ENCODE measurements around the gene CFAP46. TPM values are rescaled to one million over a fixed set of nuclear protein-coding genes. Genes with fewer than 3 reads are reported as not detected.

Gene CFAP46
- total RNA-seq, 1 donor from 2014 or later: 1.6 TPM

DNA sequence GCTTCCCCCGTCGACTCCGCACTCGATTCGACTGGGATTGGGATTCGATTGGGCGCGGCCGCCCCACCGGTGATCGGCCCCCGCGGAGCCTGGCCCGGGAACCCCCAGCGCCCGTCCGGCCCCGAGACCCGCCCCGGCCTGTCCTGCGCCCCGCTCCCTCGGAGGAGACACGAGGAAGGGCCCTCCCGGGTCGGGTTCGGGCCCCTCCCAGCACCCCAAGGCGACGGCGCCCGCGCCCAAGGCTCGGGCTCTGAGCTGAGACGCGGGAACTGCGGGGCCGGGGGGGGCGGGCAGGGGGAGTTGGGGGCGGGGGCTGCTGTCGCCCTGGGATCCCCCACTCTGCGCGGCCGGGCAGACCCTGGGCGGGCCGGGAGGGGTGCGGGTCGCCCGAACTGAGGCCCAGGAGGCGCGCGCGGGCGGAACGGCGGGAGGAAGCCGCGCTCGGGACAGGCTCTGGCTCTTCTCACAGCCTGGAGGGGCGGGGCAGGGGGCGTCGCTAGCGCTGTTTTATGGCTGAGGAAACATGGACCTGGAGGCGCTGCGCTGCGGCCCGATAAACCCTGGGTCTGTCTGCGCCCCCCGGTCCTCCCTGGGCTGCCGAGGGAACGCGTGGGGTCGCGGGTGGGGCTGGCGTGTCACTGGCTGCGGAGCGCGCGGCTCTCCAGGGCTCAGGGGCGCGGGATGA, 154.7 kb downstream of the CFAP46 start:
- Histone ChIP-seq H4K20me1 (ENCODE audit: low read depth) (peaks cover 77% of the 10 kb centered on the region), H3K27ac (no peak overlapping the region), H3F3A (ENCODE audit: low read depth) (peaks cover 20% of the 10 kb centered on the region), H3K9ac (no peak overlapping the region), H3K4me1 (peaks cover 29% of the 10 kb centered on the region), H3K79me2 (ENCODE audit: low read depth) (no peaks in the 10 kb centered on the region), H3K4me2 (peak overlapping the region; percentile 77), H3K9me3 (ENCODE audit: low read depth) (no peaks in the 10 kb centered on the region), H3K27me3 (peaks cover 91% of the 10 kb centered on the region), H2AFZ (replicated peaks) (no peak overlapping the region), H3K4me3 (peak overlapping the region; percentile 32), H3K36me3 (no peaks in the 10 kb centered on the region)
- DNase-seq (ENCODE audit: low spot score): peak; percentile 86
- H3K27me3 Mint-ChIP-seq (ENCODE audit: insufficient read depth, low read depth): peaks cover 36% of the 10 kb centered on the region
- no peak overlapping the region for H3K27ac Mint-ChIP-seq
- H3K4me3 Mint-ChIP-seq: no peak overlapping the region
- no peak for TF ChIP-seq EZH2phosphoT487 (IDR thresholded peaks at IDR 0.05)
- no peak for TF ChIP-seq EZH2 (IDR thresholded peaks at IDR 0.05)
- peaks cover 11% of the 10 kb centered on the region for H3K4me1 Mint-ChIP-seq
- H3K9me3 Mint-ChIP-seq: no peaks in the 10 kb centered on the region
- peaks cover 2% of the 10 kb centered on the region for H3K36me3 Mint-ChIP-seq

DNA sequence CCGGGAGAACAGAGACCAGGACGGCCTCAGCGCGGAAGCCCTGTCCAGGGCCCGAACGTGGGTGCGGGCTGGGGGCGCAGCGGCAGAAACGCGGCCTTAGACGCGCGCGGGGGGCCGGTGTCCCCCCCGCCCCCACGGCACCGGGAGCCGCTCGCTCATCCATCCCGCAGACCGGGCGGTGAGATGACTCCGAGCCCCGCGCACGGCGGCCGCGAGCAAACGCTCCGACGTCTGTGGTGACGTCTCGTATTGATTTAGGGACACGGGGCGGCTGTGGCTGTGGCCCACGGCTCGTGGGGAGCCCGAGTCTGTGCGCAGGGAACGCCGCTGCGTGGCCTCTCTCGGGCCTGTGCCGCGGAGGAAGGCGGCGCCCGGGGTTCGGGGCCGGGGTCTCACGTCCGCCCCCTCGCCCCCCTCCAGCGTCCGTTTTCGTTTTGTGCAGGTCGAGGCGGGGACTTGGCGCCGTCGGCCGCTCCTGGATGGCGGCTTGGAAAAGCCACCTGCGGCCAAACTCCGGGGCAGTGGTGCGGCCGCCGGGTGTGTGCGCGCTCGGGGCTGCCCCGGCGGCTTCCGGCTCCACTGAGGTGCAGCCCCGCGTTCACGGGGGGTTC, 155.4 kb downstream of the CFAP46 start:
- peaks cover 83% of the 10 kb centered on the region for H4K20me1 ChIP-seq (ENCODE audit: low read depth)
- H3K4me2 ChIP-seq: peak overlapping the region; percentile 77
- H3K9ac ChIP-seq: no peak overlapping the region
- H3F3A ChIP-seq (ENCODE audit: low read depth): peaks cover 21% of the 10 kb centered on the region
- H3K36me3 ChIP-seq: no peaks in the 10 kb centered on the region
- H3K9me3 Mint-ChIP-seq: no peaks in the 10 kb centered on the region
- H3K27ac Mint-ChIP-seq: no peak overlapping the region
- peak; percentile 69 for DNase-seq (ENCODE audit: low spot score)
- no peak overlapping the region for H2AFZ ChIP-seq (replicated peaks)
- peaks cover 38% of the 10 kb centered on the region for H3K27me3 Mint-ChIP-seq (ENCODE audit: insufficient read depth, low read depth)
- peak overlapping the region; percentile 32 for H3K4me3 ChIP-seq
- H3K79me2 ChIP-seq (ENCODE audit: low read depth): no peaks in the 10 kb centered on the region
- peaks cover 11% of the 10 kb centered on the region for H3K4me1 Mint-ChIP-seq
- peaks cover 97% of the 10 kb centered on the region for H3K27me3 ChIP-seq
- no peak overlapping the region for H3K4me3 Mint-ChIP-seq
- H3K27ac ChIP-seq: no peak overlapping the region
- peak; percentile 100 for TF ChIP-seq EZH2 (IDR thresholded peaks at IDR 0.05)
- peak; percentile 99 for TF ChIP-seq EZH2phosphoT487 (IDR thresholded peaks at IDR 0.05)
- TF ChIP-seq, protein P1, sequence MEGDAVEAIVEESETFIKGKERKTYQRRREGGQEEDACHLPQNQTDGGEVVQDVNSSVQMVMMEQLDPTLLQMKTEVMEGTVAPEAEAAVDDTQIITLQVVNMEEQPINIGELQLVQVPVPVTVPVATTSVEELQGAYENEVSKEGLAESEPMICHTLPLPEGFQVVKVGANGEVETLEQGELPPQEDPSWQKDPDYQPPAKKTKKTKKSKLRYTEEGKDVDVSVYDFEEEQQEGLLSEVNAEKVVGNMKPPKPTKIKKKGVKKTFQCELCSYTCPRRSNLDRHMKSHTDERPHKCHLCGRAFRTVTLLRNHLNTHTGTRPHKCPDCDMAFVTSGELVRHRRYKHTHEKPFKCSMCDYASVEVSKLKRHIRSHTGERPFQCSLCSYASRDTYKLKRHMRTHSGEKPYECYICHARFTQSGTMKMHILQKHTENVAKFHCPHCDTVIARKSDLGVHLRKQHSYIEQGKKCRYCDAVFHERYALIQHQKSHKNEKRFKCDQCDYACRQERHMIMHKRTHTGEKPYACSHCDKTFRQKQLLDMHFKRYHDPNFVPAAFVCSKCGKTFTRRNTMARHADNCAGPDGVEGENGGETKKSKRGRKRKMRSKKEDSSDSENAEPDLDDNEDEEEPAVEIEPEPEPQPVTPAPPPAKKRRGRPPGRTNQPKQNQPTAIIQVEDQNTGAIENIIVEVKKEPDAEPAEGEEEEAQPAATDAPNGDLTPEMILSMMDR (IDR thresholded peaks at IDR 0.05): no peak
- H3K9me3 ChIP-seq (ENCODE audit: low read depth): no peaks in the 10 kb centered on the region
- H3K4me1 ChIP-seq: peaks cover 29% of the 10 kb centered on the region
- peaks cover 4% of the 10 kb centered on the region for H3K36me3 Mint-ChIP-seq

DNA sequence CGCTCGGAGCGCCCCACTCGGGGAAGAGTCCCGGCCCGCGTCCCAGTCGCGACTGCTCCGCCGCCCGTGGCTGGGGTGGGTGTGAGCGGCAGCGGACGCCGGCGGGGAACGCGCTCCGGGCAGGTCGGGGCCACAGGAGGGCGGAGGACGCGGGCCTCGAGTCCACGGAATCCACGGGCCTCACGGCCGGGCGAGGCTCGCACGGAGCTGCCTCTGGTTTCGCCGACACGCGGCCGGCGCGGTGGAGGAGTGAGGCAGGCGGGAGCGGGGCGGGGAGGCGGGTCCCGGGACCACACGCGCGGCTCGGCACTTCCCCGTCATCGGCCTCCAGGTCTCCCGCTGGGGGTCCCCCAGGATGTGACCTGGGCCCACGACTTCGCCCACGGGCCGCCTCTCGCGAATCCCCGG, 155.9 kb downstream of the CFAP46 start:
- Mint-ChIP-seq H3K4me3 (peak overlapping the region; percentile 60), H3K9me3 (no peaks in the 10 kb centered on the region), H3K36me3 (peaks cover 7% of the 10 kb centered on the region), H3K27me3 (ENCODE audit: insufficient read depth, low read depth) (peaks cover 41% of the 10 kb centered on the region), H3K27ac (no peak overlapping the region), H3K4me1 (peaks cover 11% of the 10 kb centered on the region)
- H2AFZ ChIP-seq (replicated peaks): no peak overlapping the region
- no peak overlapping the region for H3K9ac ChIP-seq
- H3K27me3 ChIP-seq: peaks cover 98% of the 10 kb centered on the region
- H3K4me3 ChIP-seq: no peak overlapping the region
- no peaks in the 10 kb centered on the region for H3K36me3 ChIP-seq
- H3K9me3 ChIP-seq (ENCODE audit: low read depth): no peaks in the 10 kb centered on the region
- peak; percentile 53 for DNase-seq (ENCODE audit: low spot score)
- H3K4me2 ChIP-seq: peak overlapping the region; percentile 77
- peaks cover 21% of the 10 kb centered on the region for H3F3A ChIP-seq (ENCODE audit: low read depth)
- no peaks in the 10 kb centered on the region for H3K79me2 ChIP-seq (ENCODE audit: low read depth)
- H4K20me1 ChIP-seq (ENCODE audit: low read depth): peaks cover 88% of the 10 kb centered on the region
- H3K4me1 ChIP-seq: peaks cover 29% of the 10 kb centered on the region
- no peak overlapping the region for H3K27ac ChIP-seq
- TF ChIP-seq, protein P1 (IDR thresholded peaks at IDR 0.05): no peak
- TF ChIP-seq EZH2phosphoT487 (IDR thresholded peaks at IDR 0.05) (peak; percentile 97), EZH2 (IDR thresholded peaks at IDR 0.05) (peak; percentile 94)
